SW 1271 (cell line): ENCODE measurements around the gene SMCO4.
"Not testable (repeated sequence)": the region's sequence is repeated elsewhere in the genome, so short reads cannot be mapped to it uniquely, and the experiment has no call there.

Experiments used
- DNase-seq, 2 experiments: peaks; one replicate each; lab custom pipeline; 2025; lab: John Stamatoyannopoulos, UW

The SMCO4 gene

DNA sequence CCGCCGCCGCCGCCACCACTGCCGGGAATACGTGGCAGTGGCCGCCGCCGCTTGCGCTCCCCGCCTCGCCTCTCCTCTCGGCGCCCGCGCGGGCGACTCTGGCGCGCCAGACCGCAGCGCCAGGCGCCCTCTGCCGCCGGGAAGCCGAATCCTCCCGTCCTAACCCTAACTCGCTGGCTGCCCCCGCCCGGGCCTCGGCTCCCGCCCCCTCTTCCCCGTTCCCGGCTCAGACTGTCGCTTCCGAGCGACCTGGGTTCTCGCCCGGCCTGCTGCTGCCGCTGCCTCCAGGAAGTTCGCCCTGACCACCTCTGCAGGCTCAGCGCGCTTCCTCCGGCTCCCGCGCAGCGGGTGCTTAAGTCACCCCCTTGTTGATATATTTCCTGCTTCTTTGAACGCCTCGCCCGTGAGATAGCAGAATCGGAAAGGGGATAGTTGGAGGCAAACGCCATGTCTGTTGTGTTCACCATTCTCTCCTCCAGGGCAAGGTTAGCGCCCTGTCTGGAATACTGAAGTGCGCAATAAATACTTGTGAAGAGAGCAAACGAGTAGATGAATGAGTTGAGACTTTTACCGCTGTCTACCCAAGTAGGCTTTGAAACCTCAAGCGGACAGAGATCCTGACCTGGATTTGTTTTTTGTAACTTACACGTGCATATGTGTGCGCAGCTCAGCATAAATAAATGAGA, at the start of gene SMCO4:
Gene SMCO4, minus strand, starts transcription at position 100 of the 686 bp plus-strand sequence. CDS start 64,202 bp downstream, outside the sequence.
- peak; percentile 57 to 81 for DNase-seq

- DNase-seq, result peak in 1 of 2 experiments; percentile 36
Observed at GRCh38 chr11:93591247-93591898, 48.2 kb upstream of the SMCO4 start.

DNA sequence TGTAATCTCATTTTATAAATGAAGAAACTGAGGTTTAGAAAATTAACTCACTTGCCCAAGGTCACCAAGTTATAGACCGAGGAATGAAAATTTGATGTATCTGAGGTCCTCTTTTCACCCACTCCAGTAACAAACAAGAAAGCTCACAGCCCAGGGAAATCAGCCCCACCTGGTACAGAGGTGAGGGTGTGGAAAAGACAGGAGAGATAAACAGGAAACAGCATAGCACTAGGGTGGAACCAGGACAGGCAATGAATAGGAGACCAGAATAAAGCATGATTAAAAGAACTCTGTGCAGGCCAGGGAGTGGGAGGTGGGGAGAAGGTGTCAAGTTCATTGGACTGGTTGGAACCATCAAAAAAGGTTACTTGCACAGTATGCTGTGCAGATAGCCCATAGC, 46.2 kb upstream of the SMCO4 start:
- no peak for DNase-seq

DNA sequence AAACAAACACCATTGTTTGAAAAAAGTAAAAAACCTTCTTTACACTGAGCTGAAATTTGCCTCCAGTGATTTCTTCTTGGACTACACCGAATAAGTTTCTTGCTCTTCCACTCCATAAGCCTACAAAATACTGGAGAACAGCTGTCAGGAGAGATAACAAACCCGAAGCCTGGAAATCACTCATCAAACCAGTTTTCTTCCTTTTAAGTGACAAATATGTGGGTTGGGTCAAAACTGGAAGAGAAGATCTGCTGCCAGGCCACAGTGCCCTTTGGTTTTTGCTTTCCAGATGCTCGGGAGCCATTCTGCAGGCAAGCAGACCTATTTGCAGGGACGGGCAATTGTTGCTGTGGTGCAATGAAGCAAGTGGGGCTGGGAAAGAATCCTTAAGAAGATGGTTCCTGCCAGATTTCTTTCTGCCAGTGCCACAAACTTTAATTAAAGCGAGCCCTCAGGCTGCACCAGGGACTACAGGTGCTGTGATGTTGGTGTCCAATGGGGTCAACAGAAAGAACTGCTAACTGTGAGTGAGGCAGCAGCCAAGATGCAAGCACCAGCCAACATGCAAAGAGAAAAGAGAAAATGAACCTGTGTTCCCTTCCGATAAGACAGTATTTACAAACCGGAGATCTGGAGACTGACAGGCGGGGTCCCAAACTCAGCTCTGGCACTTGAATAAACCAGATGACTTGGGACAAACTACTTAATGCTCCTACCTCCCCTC, 44.8 kb upstream of the SMCO4 start:
- DNase-seq, result no peak

DNA sequence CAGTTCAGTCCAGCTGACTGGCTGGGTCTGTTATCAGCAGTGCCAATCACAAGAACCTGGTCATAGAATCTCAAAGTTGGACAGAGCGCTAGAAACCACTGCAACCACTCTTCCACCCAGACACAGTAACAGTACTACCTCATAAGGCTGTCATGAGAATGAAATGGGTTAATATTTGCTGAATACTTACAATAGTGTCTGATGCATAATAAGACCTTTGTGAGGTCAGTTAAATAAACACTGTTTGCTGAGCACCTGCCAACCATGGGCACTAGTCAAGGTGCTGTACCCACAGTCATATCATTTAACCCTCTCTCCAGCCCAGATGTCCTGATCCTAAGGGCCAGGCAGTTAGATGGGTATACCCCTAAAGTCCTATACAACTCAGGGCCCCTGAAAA, 44.2 kb upstream of the SMCO4 start:
- not testable (repeated sequence) for DNase-seq

DNA sequence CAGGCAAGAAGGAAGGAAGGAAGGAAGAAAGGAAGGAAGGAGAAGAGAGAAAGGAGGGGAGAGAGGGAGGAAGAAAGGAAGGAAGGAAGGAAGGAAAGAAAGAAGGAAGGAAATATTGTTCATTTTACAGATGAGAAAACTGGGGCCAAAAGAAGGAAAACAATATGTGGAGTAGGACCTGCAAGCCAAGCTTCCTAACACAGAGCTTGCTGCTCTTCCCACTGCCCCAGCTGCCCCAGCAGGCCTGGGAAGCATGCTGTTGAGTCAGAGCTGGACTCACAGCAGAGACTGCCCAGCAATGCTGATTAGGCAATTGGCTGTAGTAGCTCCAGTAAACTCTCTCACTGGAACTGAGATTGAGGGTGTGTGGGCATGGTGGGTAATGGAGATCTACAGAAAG, 42.6 kb upstream of the SMCO4 start:
- DNase-seq, result no peak

DNA sequence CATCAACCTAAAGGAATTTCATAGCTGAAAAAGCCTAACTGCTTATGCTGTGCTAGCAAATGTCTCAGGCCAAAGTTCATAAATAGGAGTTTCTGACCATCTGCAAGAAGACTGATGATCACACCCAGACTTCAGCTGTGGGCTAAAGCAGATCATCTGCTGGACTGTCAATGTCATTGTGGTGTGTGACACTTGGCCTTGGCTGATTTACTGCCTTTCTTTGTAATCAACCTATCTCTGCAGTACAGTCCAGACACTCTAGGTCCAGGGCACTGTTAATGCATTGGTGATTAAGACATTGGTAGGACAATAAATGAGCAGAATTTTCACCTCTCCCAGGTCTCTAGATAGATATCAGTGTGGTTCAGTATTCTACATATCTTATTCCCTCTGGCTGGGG, 40.3 kb upstream of the SMCO4 start:
- DNase-seq, result no peak

- no peak for DNase-seq
Observed at GRCh38 chr11:93579187-93579751, 36.1 kb upstream of the SMCO4 start.

DNA sequence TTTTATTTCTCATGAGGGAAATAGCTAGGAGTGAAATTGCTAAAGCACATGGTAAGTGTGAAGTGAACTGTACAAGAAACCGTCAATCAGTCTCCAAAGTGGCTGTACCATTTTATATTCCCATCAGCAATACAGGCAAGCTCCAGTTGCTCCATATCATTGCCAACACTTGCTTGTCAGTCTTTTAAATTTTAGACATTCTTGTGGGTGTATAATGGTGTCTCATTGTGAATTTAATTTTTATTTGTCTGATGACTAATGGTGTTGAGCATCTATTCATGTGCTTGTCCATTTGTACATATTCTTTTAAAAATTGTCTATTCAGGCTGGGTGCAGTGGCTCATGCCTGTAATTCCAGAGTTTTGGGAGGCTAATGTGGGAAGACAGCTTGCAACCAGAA, 34.1 kb upstream of the SMCO4 start:
- DNase-seq, result no peak

GRCh38 chr11:93576870-93577269, 33.7 kb upstream of the SMCO4 start:
- DNase-seq, result not testable (repeated sequence)

- DNase-seq, result no peak
Observed at GRCh38 chr11:93574638-93575220, 31.5 kb upstream of the SMCO4 start.

- DNase-seq, result no peak
Observed at GRCh38 chr11:93573184-93573583, 30.0 kb upstream of the SMCO4 start.

- no peak for DNase-seq
Observed at GRCh38 chr11:93572621-93573020, 29.4 kb upstream of the SMCO4 start.

DNA sequence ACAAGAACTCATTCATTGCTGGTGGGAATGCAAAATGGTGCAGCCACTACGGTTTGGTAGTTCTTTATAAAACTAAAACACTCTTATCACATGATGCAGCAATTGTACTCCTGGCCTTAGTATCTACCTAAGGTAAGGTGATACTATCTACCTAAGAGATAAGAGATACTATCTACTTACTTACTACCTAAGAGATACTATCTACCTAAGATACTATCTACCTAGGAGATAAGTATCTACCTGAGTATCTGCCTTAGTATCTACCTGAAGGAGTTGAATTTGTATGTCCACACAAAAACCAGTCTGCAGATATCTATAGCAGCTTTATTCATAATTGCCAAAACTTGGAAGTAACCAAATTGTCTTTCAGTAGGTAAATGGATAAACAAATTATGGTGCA, 29.0 kb upstream of the SMCO4 start:
- DNase-seq, result no peak

- DNase-seq, result no peak
Observed at GRCh38 chr11:93571612-93572011, 28.4 kb upstream of the SMCO4 start.

- DNase-seq, result no peak
Observed at GRCh38 chr11:93570759-93571413, 27.7 kb upstream of the SMCO4 start.

- no peak for DNase-seq
Observed at GRCh38 chr11:93569496-93569895, 26.3 kb upstream of the SMCO4 start.

DNA sequence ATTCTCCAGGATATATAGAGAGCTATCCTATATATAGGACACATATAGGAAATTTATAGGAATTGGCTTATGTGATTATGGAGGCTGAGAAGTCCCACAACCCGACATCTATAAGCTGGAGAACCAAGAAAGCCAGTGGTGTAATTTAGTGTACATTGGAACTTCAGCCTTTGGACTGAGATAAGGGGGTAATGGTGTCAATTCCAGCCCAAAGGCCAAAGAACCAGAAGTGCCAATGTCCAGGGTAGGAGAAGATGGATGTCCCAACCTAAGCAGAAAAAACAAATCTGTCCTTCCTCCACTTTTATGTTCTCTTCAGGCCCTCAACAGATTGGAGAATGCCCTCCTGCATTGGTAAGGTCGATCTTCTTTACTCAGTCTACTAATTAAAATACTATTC, 25.5 kb upstream of the SMCO4 start:
- DNase-seq, result no peak

DNA sequence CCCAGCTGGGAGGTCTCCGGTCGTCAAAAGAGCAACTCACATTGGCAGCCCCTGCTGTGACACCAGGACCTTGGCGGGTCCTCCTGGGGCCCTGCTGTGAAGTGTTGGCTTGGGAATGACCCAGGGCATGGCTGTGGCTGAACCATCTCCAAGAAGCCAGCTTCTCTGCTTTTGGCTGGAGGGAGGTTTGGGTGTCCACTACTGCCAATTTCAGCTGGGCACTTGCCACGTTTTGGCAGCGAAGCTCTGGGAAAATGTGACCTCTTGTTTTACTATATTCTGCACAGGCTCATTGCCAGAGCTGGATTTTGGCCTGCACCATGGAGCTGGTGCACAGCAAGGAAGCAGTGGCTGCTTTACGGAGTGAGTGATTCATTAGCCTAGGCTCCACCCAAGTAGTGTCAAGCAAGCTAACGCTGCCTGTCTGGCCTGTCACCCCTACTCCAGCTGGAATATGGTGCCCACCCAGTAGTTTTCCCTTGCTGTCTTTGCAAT, 24.3 kb upstream of the SMCO4 start:
- no peak for DNase-seq

DNA sequence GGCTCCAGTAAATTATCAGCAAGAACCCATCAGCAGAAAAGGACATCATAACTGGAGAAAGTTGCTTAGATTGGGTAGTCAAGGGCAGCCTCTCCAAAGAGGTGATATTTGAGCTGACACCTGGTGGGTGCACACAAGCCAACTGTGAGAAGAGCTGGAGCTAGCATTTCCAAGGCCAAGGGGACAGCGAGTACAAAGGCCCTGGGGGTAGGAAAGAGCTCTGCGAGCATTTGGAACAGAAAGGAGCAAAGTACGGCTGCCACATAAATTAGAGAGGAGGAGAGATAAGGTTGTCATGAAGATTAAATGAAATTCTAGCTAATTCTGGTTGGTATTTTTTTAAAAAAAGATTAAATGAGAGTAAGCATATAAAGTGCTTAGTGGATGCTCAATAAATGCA, 21.7 kb upstream of the SMCO4 start:
- DNase-seq, result no peak

DNA sequence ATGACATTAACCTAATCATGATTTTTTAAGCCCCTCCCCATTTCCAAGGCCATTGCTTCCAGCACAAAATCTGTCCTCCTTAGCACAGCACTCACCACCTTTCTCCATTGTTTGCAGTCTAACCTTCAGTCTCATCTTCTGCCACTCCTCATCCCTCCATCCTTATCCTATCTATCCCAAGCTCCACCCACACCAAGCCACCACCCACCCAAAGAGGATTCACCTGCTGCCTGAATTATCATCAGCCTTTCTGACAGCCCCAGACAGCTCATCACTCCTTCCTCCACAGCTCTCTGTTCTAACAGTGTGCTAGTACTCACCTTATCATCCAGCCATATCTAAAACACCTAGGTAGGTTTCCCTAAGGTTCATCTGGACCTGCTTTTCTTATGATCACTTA, 20.7 kb upstream of the SMCO4 start:
- no peak for DNase-seq
